HFFc6 (cell line): ENCODE measurements around the gene ABCA7. TPM values are rescaled to one million over a fixed set of nuclear protein-coding genes. Genes with fewer than 3 reads are reported as not detected.

Source experiments
- DNase-seq: peaks from one replicate; pipeline ENCODE4 v3.0.0-alpha.2; 2018
- H3K27ac Mint-ChIP-seq: 2 replicates; pipeline ENCODE4 v1.8.0; 2020; ENCODE audit warnings: mild to moderate bottlenecking, mixed read lengths
- H3K27me3 Mint-ChIP-seq: 2 replicates; pipeline ENCODE4 v1.8.0; 2021; ENCODE audit warnings: mild to moderate bottlenecking, moderate library complexity, mixed read lengths; ENCODE audit not compliant: insufficient read depth
- H3K36me3 Mint-ChIP-seq: 2 replicates; pipeline ENCODE4 v1.8.0; 2021; ENCODE audit warnings: low read depth, mixed read lengths
- H3K4me1 Mint-ChIP-seq: 2 replicates; pipeline ENCODE4 v1.8.0; 2020; ENCODE audit warnings: low read depth, mixed read lengths
- H3K4me3 Mint-ChIP-seq: 2 replicates; pipeline ENCODE4 v1.8.0; 2020; ENCODE audit warnings: mild to moderate bottlenecking, moderate library complexity, mixed read lengths
- H3K9me3 Mint-ChIP-seq: 2 replicates; pipeline ENCODE4 v1.8.0; 2020; ENCODE audit warnings: mild to moderate bottlenecking, mixed read lengths
- CTCF ChIP-seq: fragments of 200-600 bp; sonication (generic); IDR thresholded peaks from 2 replicates; pipeline ENCODE4 v1.5.0; 2021; ENCODE audit warnings: antibody characterized with exemption, mild to moderate bottlenecking
- total RNA-seq, 6 experiments: library from RNA; stranded (reverse); fragmentation: NEBNext Ultra II Directional; extraction: Animal tissue kit (Norgen Biotek cat#: 25700); gene quantifications; 2 replicates in 1 of 6; 3 replicates in 5 of 6; pipeline ENCODE4 v1.2.3, GENCODE V29; 2021

Gene ABCA7
- total RNA-seq, 6 experiments from 2014 or later: 4.6 to 8.1 (median 6.6) TPM

GRCh38 chr19:1057176-1057855 lies 17.4 kb downstream of the ABCA7 start:
- H3K9me3 Mint-ChIP-seq: peaks cover 26% of the 10 kb centered on the region; the same call in 1 of the 2 replicates
- H3K27ac Mint-ChIP-seq: no peak overlapping the region
- peak; percentile 73 for DNase-seq
- H3K4me1 Mint-ChIP-seq: no peaks in the 10 kb centered on the region
- peaks cover 3% of the 10 kb centered on the region for H3K27me3 Mint-ChIP-seq
- H3K36me3 Mint-ChIP-seq: peaks cover 12% of the 10 kb centered on the region; the same call in 1 of the 2 replicates
- TF ChIP-seq CTCF: peak; percentile 37; the same call in 1 of the 2 replicates
- H3K4me3 Mint-ChIP-seq: no peak overlapping the region

- peaks cover 26% of the 10 kb centered on the region; the same call in 1 of the 2 replicates for H3K9me3 Mint-ChIP-seq
- no peaks in the 10 kb centered on the region for H3K4me1 Mint-ChIP-seq
- no peak for DNase-seq
- TF ChIP-seq CTCF: no peak
- H3K27ac Mint-ChIP-seq: no peak overlapping the region
- peaks cover 12% of the 10 kb centered on the region; the same call in 1 of the 2 replicates for H3K36me3 Mint-ChIP-seq
- H3K27me3 Mint-ChIP-seq: peaks cover 3% of the 10 kb centered on the region
- no peak overlapping the region for H3K4me3 Mint-ChIP-seq
Observed at GRCh38 chr19:1058112-1058511, 18.2 kb downstream of the ABCA7 start.

- DNase-seq: no peak
- Mint-ChIP-seq H3K4me1 (no peaks in the 10 kb centered on the region), H3K9me3 (peaks cover 26% of the 10 kb centered on the region; the same call in 1 of the 2 replicates), H3K27ac (no peak overlapping the region), H3K4me3 (no peak overlapping the region), H3K36me3 (peaks cover 12% of the 10 kb centered on the region; the same call in 1 of the 2 replicates), H3K27me3 (peaks cover 3% of the 10 kb centered on the region)
- TF ChIP-seq CTCF: no peak
Observed at GRCh38 chr19:1060689-1061088, 20.8 kb downstream of the ABCA7 start.

GRCh38 chr19:1061987-1062386 lies 22.1 kb downstream of the ABCA7 start:
- peaks cover 15% of the 10 kb centered on the region; the same call in 1 of the 2 replicates for H3K9me3 Mint-ChIP-seq
- no peak overlapping the region for H3K27ac Mint-ChIP-seq
- TF ChIP-seq CTCF: no peak
- peaks cover 2% of the 10 kb centered on the region for H3K27me3 Mint-ChIP-seq
- H3K36me3 Mint-ChIP-seq: peaks cover 6% of the 10 kb centered on the region; the same call in 1 of the 2 replicates
- no peak for DNase-seq
- H3K4me3 Mint-ChIP-seq: no peak overlapping the region
- no peaks in the 10 kb centered on the region for H3K4me1 Mint-ChIP-seq

- TF ChIP-seq CTCF: no peak
- peaks cover 2% of the 10 kb centered on the region; the same call in 1 of the 2 replicates for H3K36me3 Mint-ChIP-seq
- H3K4me1 Mint-ChIP-seq: no peaks in the 10 kb centered on the region
- H3K4me3 Mint-ChIP-seq: no peak overlapping the region
- DNase-seq: no peak
- peaks cover 2% of the 10 kb centered on the region for H3K27me3 Mint-ChIP-seq
- no peak overlapping the region for H3K27ac Mint-ChIP-seq
- H3K9me3 Mint-ChIP-seq: peaks cover 10% of the 10 kb centered on the region; the same call in 1 of the 2 replicates
Observed at GRCh38 chr19:1062387-1063029, 22.6 kb downstream of the ABCA7 start.
